ES-I3 (cell line): Measurements from ENCODE around the gene TMEM132C.

ENCODE experiments used
- H3K36me3 ChIP-seq: 2 replicates; pipeline ENCODE4 v1.6.1; 2013; ENCODE audit warnings: mild to moderate bottlenecking, low read length, control low read depth, moderate library complexity; ENCODE audit not compliant: insufficient read depth
- H3K4me1 ChIP-seq: 2 replicates; pipeline ENCODE4 v1.6.1; 2013; ENCODE audit warnings: mild to moderate bottlenecking, control low read depth, low read length; ENCODE audit not compliant: insufficient read depth
- H3K9ac ChIP-seq: 2 replicates; pipeline ENCODE4 v1.6.1; 2013; ENCODE audit warnings: low read depth, mild to moderate bottlenecking, low read length, moderate library complexity
- H3K9me3 ChIP-seq: 2 replicates; pipeline ENCODE4 v1.6.1; 2013; ENCODE audit warnings: mild to moderate bottlenecking, low read length, moderate library complexity; ENCODE audit not compliant: control insufficient read depth, insufficient read depth

TMEM132C gene

DNA sequence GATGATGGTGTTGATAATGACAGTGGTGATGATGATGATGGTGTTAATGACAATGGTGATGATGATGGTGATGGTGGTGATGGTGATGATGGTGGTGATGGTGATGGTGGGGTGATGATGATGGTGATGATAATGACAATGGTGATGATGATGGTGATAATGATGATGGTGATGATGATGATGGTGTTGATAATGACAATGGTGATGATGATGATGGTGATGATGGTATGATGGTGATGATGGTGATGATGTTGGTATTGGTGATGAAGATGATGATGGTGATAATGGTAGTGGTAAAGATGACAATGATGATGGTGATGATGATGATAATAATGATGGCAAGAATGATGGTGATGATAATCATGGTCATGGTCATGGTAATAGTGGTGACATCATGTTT lies 372.1 kb downstream of the TMEM132C start:
- H3K36me3 ChIP-seq = no peaks in the 10 kb centered on the region
- no peaks in the 10 kb centered on the region for H3K4me1 ChIP-seq
- H3K9me3 ChIP-seq = no peaks in the 10 kb centered on the region
- no peak overlapping the region for H3K9ac ChIP-seq

- Histone ChIP-seq H3K9me3 (no peaks in the 10 kb centered on the region), H3K36me3 (no peaks in the 10 kb centered on the region), H3K4me1 (no peaks in the 10 kb centered on the region), H3K9ac (no peak overlapping the region)
Observed at GRCh38 chr12:128643155-128643554, 376.2 kb downstream of the TMEM132C start.

DNA sequence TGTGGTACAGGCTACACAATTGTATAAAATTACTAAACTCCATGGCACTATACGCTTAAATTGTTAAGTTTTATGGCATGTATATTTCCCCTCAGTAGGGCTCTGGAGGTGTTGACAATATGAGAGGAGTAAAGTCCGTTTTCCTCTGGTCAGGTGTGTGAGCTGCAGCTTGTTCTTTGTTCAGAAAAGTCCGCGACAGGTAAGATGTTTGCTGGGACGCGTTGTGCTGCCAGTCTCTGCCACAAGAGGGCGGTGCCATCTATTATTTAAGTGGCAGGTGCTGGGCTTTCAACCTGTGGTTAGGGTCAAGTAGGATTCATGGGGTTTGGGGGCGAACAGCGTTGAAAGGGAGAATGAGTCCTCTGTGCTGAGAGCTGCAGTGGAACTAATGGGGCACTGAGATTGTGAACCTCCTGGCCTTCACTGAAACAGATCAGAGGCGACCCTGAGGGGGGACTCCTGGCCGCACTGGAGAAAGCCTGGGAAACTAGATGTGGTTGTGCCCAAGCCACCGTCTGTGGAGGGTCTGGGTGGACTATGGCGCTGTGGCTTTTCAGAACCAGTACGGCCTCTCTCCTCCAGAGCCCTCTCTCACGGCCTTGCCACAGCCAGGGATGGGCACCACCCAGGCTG lies 377.8 kb downstream of the TMEM132C start:
- H3K4me1 ChIP-seq = no peaks in the 10 kb centered on the region
- H3K36me3 ChIP-seq = no peaks in the 10 kb centered on the region
- no peaks in the 10 kb centered on the region for H3K9me3 ChIP-seq
- H3K9ac ChIP-seq = no peak overlapping the region

DNA sequence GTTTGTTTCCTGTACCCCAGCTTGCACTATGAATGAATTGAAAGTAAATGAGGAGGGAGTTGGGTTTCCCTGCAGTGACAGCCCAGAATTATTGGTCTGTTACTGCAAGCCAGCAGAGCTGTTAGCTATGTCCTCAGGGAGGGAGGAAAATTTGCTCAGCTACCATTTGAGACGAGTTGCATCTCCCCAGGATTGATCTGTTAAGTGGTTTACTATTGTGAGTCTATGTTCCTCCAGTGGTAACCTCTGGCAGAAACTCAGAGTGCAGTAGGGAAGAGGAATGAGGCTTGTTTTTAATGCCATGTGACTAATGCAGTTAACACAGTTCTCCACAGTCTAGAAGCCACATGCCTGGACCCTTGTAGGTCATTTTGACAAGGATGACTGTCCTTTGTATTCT lies 382.9 kb downstream of the TMEM132C start:
- H3K9ac ChIP-seq = no peak overlapping the region
- no peaks in the 10 kb centered on the region for H3K9me3 ChIP-seq
- H3K36me3 ChIP-seq = no peaks in the 10 kb centered on the region

GRCh38 chr12:128652136-128652751 lies 385.3 kb downstream of the TMEM132C start:
- Histone ChIP-seq H3K36me3 (no peaks in the 10 kb centered on the region), H3K9me3 (no peaks in the 10 kb centered on the region), H3K9ac (no peak overlapping the region), H3K4me1 (no peaks in the 10 kb centered on the region)

More for the DNA sequence above, 382.9 kb downstream of the TMEM132C start:
- H3K4me1 ChIP-seq = no peaks in the 10 kb centered on the region

DNA sequence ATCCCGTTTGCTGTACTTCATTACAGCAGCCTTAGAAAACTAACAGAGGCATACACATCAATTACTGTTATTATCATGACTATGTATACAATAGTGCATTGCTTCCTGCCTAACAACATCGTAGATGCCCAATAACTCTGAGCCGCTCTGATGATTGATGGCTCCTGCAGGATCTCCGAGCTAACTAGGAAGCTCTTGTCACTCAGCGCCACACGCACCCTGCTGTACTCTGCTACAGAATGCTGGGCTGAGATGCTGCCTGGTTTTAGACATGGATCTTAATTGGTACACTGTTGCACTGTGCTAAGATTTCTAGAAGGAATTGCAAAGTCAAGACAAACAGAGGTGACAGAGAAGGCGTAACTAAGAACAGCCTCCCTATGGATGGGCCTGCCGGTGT lies 387.5 kb downstream of the TMEM132C start:
- Histone ChIP-seq H3K9me3 (no peaks in the 10 kb centered on the region), H3K36me3 (no peaks in the 10 kb centered on the region), H3K9ac (no peak overlapping the region), H3K4me1 (no peaks in the 10 kb centered on the region)

- no peaks in the 10 kb centered on the region for H3K36me3 ChIP-seq
- H3K9ac ChIP-seq = no peak overlapping the region
- no peaks in the 10 kb centered on the region for H3K4me1 ChIP-seq
- no peaks in the 10 kb centered on the region for H3K9me3 ChIP-seq
Observed at GRCh38 chr12:128657378-128657777, 390.4 kb downstream of the TMEM132C start.

DNA sequence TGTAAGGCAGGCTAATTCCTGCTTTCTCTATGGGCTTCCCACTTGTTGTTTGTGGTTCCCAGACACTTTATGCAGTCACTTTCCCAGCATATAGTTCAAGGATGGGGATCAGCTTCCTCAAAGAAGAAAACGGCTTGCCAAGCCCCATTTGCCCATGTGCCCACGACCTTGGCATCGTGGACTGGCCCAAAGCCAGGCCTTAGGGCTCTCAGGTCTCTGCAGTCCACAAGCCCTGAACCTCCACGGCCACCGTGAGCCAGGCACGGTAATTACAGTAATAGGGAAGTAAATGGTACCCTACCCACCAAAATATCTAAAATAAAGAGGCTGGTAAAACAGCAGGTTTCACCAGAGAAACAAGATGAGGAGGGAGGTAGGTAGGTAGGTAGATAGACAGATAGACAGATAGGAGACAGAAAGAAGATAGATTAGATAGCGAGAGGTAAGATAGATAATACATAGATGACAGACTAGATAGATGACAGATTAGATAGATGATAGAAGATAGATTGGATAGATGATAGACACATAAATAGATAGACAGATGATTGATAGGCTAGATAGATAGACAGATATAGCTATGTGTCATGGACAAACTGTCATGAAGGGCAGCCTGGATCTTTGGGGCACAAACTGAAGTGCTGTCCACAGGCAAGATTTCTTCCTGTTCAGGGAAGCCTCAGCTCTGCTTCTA lies 393.7 kb downstream of the TMEM132C start:
- Histone ChIP-seq H3K9me3 (no peaks in the 10 kb centered on the region), H3K4me1 (no peaks in the 10 kb centered on the region), H3K36me3 (no peaks in the 10 kb centered on the region), H3K9ac (no peak overlapping the region)

- Histone ChIP-seq H3K9ac (no peak overlapping the region), H3K4me1 (no peaks in the 10 kb centered on the region), H3K9me3 (no peaks in the 10 kb centered on the region), H3K36me3 (no peaks in the 10 kb centered on the region)
Observed at GRCh38 chr12:128661226-128661569, 394.2 kb downstream of the TMEM132C start.

DNA sequence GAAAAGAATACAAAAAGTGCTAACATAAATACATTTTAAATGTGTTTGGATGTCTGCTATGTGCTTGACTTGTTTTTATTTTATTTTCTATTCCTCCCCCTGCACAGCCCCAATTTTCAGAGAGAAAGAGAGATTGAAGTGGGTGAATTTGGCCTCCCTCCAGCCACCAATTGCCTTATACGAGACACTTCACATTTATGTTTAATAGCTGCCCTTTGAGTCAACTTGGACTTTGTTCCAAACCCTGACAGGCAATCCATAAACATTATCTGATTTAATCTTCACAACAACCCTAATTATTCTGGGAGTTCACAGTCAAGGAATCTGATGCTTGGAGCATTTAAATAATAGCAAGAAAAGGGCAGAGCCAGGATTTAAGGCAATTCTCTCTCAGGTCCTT lies 395.1 kb downstream of the TMEM132C start:
- Histone ChIP-seq H3K4me1 (no peaks in the 10 kb centered on the region), H3K9ac (no peak overlapping the region), H3K9me3 (no peaks in the 10 kb centered on the region; the same call in 1 of the 2 replicates), H3K36me3 (no peaks in the 10 kb centered on the region)

DNA sequence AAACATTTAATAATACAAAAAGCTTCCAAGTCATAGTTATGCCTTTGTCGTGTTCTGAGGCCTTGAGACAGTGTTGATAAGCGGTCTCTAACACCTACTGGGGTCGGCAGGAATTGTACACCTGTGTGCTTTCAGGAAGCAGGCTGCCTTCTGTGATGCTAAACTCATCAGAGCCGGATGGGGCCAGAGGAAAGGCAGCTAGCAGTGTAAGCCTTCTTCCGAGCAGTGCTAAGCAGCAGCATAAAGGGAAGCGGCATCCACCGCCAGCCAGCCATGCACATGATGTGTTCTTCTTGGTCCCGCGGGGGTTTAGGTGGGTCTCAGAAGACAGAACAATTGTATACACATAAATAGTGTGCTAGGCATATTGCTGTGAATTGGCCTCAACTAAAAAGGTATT lies 397.5 kb downstream of the TMEM132C start:
- Histone ChIP-seq H3K9me3 (no peaks in the 10 kb centered on the region; the same call in 1 of the 2 replicates), H3K36me3 (no peaks in the 10 kb centered on the region), H3K4me1 (no peaks in the 10 kb centered on the region), H3K9ac (no peak overlapping the region)

- H3K9ac ChIP-seq = no peak overlapping the region
- H3K36me3 ChIP-seq = no peaks in the 10 kb centered on the region
- no peaks in the 10 kb centered on the region for H3K4me1 ChIP-seq
- no peaks in the 10 kb centered on the region; the same call in 1 of the 2 replicates for H3K9me3 ChIP-seq
Observed at GRCh38 chr12:128667193-128667592, 400.2 kb downstream of the TMEM132C start.

DNA sequence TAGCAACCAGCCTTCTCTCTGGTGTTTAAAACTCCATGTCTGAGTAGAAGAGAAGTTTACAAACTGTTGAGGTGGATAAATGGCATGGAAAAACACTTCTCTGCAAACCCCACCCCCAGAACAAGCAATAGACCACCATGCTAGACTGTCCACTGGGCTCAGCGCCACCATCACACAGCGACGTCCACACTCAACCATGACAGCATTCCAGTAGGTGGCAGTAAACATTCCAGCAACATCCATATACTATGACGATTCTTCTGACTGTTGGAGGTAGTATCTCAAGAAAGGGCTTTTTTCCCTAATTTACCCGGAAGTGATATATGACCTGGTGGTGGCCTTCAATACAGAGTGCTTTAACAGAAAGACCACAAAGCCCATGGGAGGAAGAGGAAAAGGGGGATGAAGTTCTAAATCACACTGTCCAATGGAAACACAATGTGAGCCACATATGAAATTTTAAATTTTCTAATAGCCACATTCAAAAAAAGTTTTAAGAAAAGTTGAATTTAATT lies 404.6 kb downstream of the TMEM132C start:
- no peaks in the 10 kb centered on the region for H3K4me1 ChIP-seq
- no peak overlapping the region for H3K9ac ChIP-seq
- no peaks in the 10 kb centered on the region for H3K9me3 ChIP-seq
- no peaks in the 10 kb centered on the region for H3K36me3 ChIP-seq

GRCh38 chr12:128672428-128672827 lies 405.5 kb downstream of the TMEM132C start:
- no peaks in the 10 kb centered on the region for H3K4me1 ChIP-seq
- H3K36me3 ChIP-seq = no peaks in the 10 kb centered on the region
- no peak overlapping the region for H3K9ac ChIP-seq
- H3K9me3 ChIP-seq = no peaks in the 10 kb centered on the region

DNA sequence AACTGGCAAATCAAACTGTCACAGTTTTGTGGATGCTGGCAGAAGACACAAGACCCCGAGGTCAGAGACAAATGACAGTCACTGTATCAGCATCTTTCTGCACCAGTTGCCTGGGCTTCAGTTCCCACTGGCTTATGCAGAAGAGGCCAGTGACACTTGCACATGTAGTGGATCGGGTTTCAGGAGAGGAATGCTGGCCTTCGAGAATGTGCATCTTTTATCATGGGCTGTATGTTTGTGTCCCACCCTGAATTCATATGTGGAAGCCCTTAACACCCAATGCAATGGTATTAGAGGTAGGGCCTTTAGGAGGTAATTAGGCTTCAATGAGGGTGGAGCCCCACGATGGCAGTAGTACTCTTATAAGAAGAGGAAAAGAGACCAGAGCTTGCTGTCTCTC lies 405.9 kb downstream of the TMEM132C start:
- H3K9me3 ChIP-seq = no peaks in the 10 kb centered on the region

More for the DNA sequence above, 405.9 kb downstream of the TMEM132C start:
- H3K36me3 ChIP-seq = no peaks in the 10 kb centered on the region
- no peaks in the 10 kb centered on the region for H3K4me1 ChIP-seq
- H3K9ac ChIP-seq = no peak overlapping the region
